GM19467 (cell line): ENCODE data around the gene NEO1.

Experiments
- ATAC-seq: cut with Tn5 transposase; IDR thresholded peaks from one replicate; pipeline ENCODE4 v1.9.1; 2021; ENCODE audit warnings: mild to moderate bottlenecking, moderate library complexity; ENCODE audit not compliant: unreplicated experiment

The NEO1 gene

GRCh38 chr15:73344056-73344455 lies 291.8 kb downstream of the NEO1 start:
- no peak for ATAC-seq

- no peak for ATAC-seq
Observed at GRCh38 chr15:73345658-73346057, 293.4 kb downstream of the NEO1 start.

DNA sequence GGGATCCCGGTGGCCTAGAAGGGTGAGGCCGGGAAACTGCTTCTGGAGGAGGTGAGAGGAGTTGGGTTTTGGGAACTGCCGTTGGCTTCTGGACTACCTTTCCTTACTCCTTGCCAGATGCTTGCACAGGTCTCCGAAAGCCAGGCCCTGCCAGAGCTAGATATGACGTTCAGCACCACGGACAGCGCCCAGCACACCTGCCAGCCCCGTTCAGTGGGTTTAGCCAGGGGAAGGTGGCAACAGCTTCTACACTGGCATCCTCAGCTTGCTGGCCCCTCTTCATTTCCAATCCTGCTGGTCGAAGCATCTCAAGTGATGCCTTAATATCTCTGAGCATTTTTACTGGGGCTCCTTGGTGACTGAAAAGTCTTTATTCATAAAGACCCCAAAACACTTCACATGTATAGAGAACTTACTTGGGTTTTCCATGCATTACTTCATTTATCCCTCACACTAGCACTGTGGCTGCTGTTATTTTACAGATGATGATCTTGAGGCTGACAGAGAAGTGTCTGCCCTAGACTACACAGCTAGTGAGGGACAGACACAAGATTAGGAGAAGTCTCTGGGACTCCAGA lies 294.6 kb downstream of the NEO1 start:
- ATAC-seq, result no peak

DNA sequence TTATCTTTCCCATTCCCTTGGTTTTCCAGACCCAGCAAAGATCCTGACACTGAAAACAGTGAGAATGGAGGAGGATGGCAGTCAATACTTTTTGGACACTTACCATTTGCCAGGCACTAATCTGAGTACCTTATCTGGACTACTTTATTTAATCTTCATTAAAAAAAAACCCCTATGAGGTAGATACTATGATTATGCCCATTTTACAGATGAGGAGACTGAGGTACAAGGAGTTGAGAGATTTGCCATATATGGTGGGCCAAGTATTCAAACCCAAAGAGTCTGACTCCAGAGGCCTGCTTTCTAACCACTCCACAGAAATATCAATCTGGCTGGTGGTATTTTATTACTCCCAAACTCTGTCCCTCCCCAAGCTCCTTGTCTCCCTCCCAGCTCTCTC lies 296.9 kb downstream of the NEO1 start:
- ATAC-seq, result no peak

DNA sequence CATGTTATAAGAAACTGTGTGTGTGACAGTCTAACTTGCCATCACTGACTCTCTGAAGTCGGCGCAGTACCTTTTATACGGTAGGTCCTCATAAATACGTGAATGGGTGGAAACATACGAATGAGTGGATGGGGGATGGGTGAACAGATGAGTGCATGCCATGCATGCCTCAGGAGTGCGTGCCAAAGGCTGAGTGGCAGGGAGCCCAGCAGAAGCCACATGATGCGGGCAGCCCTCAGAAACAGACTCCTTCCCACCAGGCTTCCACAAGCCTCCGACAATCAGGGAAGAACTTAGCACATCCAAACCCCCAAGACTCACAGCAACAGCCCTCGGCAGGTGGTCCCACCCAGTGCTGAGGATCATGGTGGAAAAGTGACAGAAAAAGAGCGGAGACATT lies 299.8 kb downstream of the NEO1 start:
- ATAC-seq, result no peak

- ATAC-seq, result no peak
Observed at GRCh38 chr15:73353734-73354133, 301.5 kb downstream of the NEO1 start.

DNA sequence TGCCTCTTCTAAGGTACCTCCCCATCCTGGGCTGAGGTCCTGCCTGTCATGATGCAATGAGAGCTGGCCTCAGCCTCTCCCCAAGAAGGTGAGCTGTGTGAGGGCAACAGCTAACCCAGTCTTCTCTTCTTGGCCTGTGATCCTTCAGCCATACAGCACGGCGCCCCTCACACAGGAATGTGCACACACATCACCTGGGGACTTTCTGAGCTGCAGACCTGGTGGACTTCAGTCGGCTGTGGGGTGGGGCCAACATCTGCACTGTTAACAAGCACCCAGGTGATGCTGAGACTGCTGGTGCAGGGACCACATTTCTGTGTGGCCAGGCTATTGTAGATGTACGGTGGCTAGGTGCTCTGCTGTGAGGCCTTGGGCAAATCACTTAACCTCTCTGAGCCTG lies 302.0 kb downstream of the NEO1 start:
- no peak for ATAC-seq
